RWPE2 (cell line): ENCODE results near the gene ABHD8.

Source experiments
- ATAC-seq: fragments of 200-7000 bp; cut with Tn5 transposase; 3 replicates; pipeline ENCODE4 v1.9.1; 2021; ENCODE audit warnings: low read depth
- DNase-seq: peaks from one replicate; pipeline ENCODE4 v3.0.0-alpha.2; 2020; ENCODE audit warnings: low spot score
- H3K27ac ChIP-seq: fragments of 450-650 bp; 2 replicates; pipeline ENCODE4 v1.5.1; 2017; ENCODE audit warnings: mild to moderate bottlenecking; ENCODE audit not compliant: poor library complexity, severe bottlenecking
- H3K27me3 ChIP-seq: fragments of 250-450 bp; sonication (Bioruptor Pico); 2 replicates; pipeline ENCODE4 v1.5.1; 2021; ENCODE audit warnings: mild to moderate bottlenecking, moderate library complexity; ENCODE audit not compliant: insufficient read depth, poor library complexity, severe bottlenecking
- H3K36me3 ChIP-seq: fragments of 250-450 bp; sonication (Bioruptor Pico); 2 replicates; pipeline ENCODE4 v1.5.1; 2020; ENCODE audit warnings: low read depth, mild to moderate bottlenecking, moderate library complexity
- H3K4me1 ChIP-seq: fragments of 250-450 bp; sonication (Bioruptor Pico); 2 replicates; pipeline ENCODE4 v1.5.1; 2021; ENCODE audit warnings: mild to moderate bottlenecking, moderate library complexity; ENCODE audit not compliant: insufficient read depth, poor library complexity, severe bottlenecking
- H3K4me3 ChIP-seq: fragments of 250-450 bp; sonication (Bioruptor Pico); 2 replicates; pipeline ENCODE4 v1.5.1; 2021; ENCODE audit warnings: mild to moderate bottlenecking, moderate library complexity; ENCODE audit not compliant: severe bottlenecking
- H3K9me3 ChIP-seq: fragments of 250-450 bp; sonication (Bioruptor Pico); 2 replicates; pipeline ENCODE4 v1.5.1; 2021; ENCODE audit warnings: mild to moderate bottlenecking, moderate library complexity; ENCODE audit not compliant: severe bottlenecking
- TF ChIP-seq, protein P1 (sequence below): fragments of 450-650 bp; IDR thresholded peaks from one replicate; pipeline ENCODE4 v1.5.1; 2017; ENCODE audit warnings: mild to moderate bottlenecking, moderate library complexity; ENCODE audit not compliant: poor library complexity, severe bottlenecking

ABHD8 gene

GRCh38 chr19:17327068-17327653 is 23.9 kb upstream of the ABHD8 start:
- H3K27me3 ChIP-seq: no peaks in the 10 kb centered on the region
- no peak for DNase-seq
- H3K36me3 ChIP-seq: peaks cover 3% of the 10 kb centered on the region; the same call in 1 of the 2 replicates
- H3K9me3 ChIP-seq: no peaks in the 10 kb centered on the region
- ATAC-seq: no peak
- H3K27ac ChIP-seq: peak overlapping the region; percentile 52
- H3K4me1 ChIP-seq: peaks cover 13% of the 10 kb centered on the region
- TF ChIP-seq, protein P1, sequence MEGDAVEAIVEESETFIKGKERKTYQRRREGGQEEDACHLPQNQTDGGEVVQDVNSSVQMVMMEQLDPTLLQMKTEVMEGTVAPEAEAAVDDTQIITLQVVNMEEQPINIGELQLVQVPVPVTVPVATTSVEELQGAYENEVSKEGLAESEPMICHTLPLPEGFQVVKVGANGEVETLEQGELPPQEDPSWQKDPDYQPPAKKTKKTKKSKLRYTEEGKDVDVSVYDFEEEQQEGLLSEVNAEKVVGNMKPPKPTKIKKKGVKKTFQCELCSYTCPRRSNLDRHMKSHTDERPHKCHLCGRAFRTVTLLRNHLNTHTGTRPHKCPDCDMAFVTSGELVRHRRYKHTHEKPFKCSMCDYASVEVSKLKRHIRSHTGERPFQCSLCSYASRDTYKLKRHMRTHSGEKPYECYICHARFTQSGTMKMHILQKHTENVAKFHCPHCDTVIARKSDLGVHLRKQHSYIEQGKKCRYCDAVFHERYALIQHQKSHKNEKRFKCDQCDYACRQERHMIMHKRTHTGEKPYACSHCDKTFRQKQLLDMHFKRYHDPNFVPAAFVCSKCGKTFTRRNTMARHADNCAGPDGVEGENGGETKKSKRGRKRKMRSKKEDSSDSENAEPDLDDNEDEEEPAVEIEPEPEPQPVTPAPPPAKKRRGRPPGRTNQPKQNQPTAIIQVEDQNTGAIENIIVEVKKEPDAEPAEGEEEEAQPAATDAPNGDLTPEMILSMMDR: no peak
- no peak overlapping the region for H3K4me3 ChIP-seq

- 0 out of 2 replicates have a peak, but pooled peaks cover 5% of the 10 kb centered on the region for H3K36me3 ChIP-seq
- H3K9me3 ChIP-seq: no peaks in the 10 kb centered on the region
- no peak overlapping the region for H3K4me3 ChIP-seq
- no peaks in the 10 kb centered on the region for H3K27me3 ChIP-seq
- TF ChIP-seq, protein P1: no peak
- peaks cover 13% of the 10 kb centered on the region for H3K4me1 ChIP-seq
- ATAC-seq: peak; percentile 53
- peak overlapping the region; percentile 52 for H3K27ac ChIP-seq
- DNase-seq: no peak
Measured at GRCh38 chr19:17326595-17326966, 23.4 kb upstream of the ABHD8 start.

- Histone ChIP-seq H3K36me3 (peaks cover 9% of the 10 kb centered on the region; the same call in 1 of the 2 replicates), H3K27ac (peak overlapping the region; percentile 52), H3K4me1 (peaks cover 13% of the 10 kb centered on the region), H3K4me3 (no peak overlapping the region), H3K27me3 (no peaks in the 10 kb centered on the region), H3K9me3 (no peaks in the 10 kb centered on the region)
- ATAC-seq (peak; percentile 40), DNase-seq (no peak)
- TF ChIP-seq, protein P1: no peak
Measured at GRCh38 chr19:17325881-17326594, 22.8 kb upstream of the ABHD8 start.

DNA sequence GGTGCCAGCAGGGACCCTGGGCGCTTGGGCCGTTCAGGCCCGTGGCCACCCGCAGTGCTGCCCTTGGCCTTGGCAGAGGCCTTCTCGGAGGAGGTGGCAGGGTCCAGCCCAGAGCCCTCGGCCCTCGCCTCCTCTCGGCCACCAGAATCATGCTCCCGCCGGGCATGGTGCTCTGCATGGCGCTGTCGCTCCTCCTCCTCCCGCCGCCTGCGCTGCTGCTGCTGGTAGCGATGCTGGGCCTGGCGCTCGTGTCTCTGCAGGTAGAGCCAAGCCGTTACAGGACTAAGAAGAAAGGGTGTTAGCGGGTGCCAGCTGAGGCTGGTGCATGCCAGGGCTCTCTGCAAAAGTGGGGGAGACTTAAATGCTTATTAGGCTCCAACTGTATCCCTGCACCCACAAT is 21.9 kb upstream of the ABHD8 start:
- no peaks in the 10 kb centered on the region for H3K27me3 ChIP-seq
- no peak overlapping the region for H3K4me3 ChIP-seq
- H3K36me3 ChIP-seq: peaks cover 15% of the 10 kb centered on the region
- no peak for ATAC-seq
- DNase-seq: no peak
- TF ChIP-seq, protein P1: no peak
- H3K4me1 ChIP-seq: peaks cover 13% of the 10 kb centered on the region
- peak overlapping the region; percentile 52 for H3K27ac ChIP-seq
- H3K9me3 ChIP-seq: no peaks in the 10 kb centered on the region
